ENCODE measurements around the gene BAIAP2L2. TPM values are rescaled to one million over a fixed set of nuclear protein-coding genes. Genes with fewer than 3 reads are reported as not detected.
"Not testable (repeated sequence)": the region's sequence is repeated elsewhere in the genome, so short reads cannot be mapped to it uniquely, and the experiment has no call there.

BAIAP2L2 gene
- total and polyA plus RNA-seq, 4 experiments from 2014 or later = 3.6 to 3.7 TPM; not detected in 2

DNA sequence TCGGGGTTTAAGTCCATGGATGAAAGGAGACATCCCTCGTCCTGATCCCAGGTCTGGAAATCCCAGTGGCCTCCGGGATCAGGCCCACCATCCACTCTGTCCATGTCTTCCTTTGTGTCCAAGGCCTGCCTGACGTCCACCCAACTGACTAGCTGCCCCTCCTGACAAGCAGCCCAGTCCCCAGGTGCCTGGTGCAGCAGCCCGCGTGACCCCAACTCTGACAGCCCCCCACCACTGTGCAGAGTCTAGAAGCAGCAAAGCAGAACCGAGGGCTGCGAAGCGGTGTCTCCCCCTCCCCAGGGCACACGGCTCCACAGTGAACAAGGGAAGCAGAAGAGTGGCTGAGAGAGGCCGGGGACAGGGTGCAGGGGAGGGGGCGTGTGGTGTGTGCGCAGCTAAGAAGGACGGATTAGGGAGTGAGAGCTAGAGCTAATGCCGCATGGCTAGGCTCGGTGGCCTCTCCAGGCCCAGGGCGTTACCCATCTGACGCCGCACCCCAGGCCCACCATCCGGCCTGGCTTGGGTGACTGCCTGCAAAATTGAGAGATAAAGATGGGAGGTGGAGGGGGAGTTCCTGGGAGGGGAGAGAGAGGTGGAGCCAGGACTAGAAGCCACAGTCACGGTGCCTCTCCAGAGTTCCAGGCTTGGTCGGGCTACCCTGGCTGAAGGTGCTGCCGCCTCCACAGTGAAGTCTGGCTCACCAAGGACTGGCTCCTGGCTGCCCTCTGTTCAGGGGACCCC is 16.6 kb upstream of the BAIAP2L2 start:
- no peak overlapping the region for H3K4me3 Mint-ChIP-seq
- DNase-seq = no peak
- peaks cover 6% of the 10 kb centered on the region for H3K36me3 ChIP-seq (ENCODE audit: insufficient read depth, low read length)
- no peaks in the 10 kb centered on the region for H3K9me3 ChIP-seq (ENCODE audit: control insufficient read depth in 1 of 2, low read length in 2 of 2)
- H3K4me1 Mint-ChIP-seq = peaks cover 0 to 3% (median under 1%) of the 10 kb centered on the region in 4 donors
- no peak overlapping the region for H3K27ac ChIP-seq (ENCODE audit: low read depth, low read length)
- intact Hi-C loops (cut with micrococcal nuclease) = no loop called here
- H3K4me3 ChIP-seq (ENCODE audit: low read length in 2 of 2) = no peak overlapping the region
- no peaks in the 10 kb centered on the region for H3K9me3 Mint-ChIP-seq
- no peaks in the 10 kb centered on the region for H3K27me3 Mint-ChIP-seq
- no peak overlapping the region for H3K27ac Mint-ChIP-seq
- no peaks in the 10 kb centered on the region for H3K27me3 ChIP-seq (ENCODE audit: insufficient read depth, low read length)
- ChIA-PET POLR2A (ENCODE audit: partially characterized antibody) (no interaction called here), CTCF (ENCODE audit: partially characterized antibody) (no interaction called here)
- H3K36me3 Mint-ChIP-seq = peaks cover 7 to 31% of the 10 kb centered on the region in 2 donors
- no peaks in the 10 kb centered on the region for H3K4me1 ChIP-seq (ENCODE audit: insufficient read depth, low read length)

GRCh38 chr22:38125751-38126201 is 15.3 kb upstream of the BAIAP2L2 start:
- ChIA-PET CTCF (ENCODE audit: partially characterized antibody) (no interaction called here), POLR2A (ENCODE audit: partially characterized antibody) (no interaction called here)
- peaks cover 0 to 3% (median under 1%) of the 10 kb centered on the region in 4 donors for H3K4me1 Mint-ChIP-seq
- no peaks in the 10 kb centered on the region for H3K9me3 Mint-ChIP-seq
- H3K36me3 Mint-ChIP-seq = peaks cover 5 to 25% of the 10 kb centered on the region in 2 donors
- Histone ChIP-seq H3K27ac (ENCODE audit: low read depth, low read length) (no peak overlapping the region), H3K9me3 (ENCODE audit: control insufficient read depth in 1 of 2, low read length in 2 of 2) (no peaks in the 10 kb centered on the region), H3K4me3 (ENCODE audit: low read length in 2 of 2) (no peak overlapping the region), H3K36me3 (ENCODE audit: insufficient read depth, low read length) (peaks cover 4% of the 10 kb centered on the region), H3K27me3 (ENCODE audit: insufficient read depth, low read length) (no peaks in the 10 kb centered on the region), H3K4me1 (ENCODE audit: insufficient read depth, low read length) (no peaks in the 10 kb centered on the region)
- DNase-seq = no peak
- intact Hi-C loops (cut with micrococcal nuclease) = no loop called here
- no peak overlapping the region for H3K27ac Mint-ChIP-seq
- no peak overlapping the region for H3K4me3 Mint-ChIP-seq
- H3K27me3 Mint-ChIP-seq = no peaks in the 10 kb centered on the region

DNA sequence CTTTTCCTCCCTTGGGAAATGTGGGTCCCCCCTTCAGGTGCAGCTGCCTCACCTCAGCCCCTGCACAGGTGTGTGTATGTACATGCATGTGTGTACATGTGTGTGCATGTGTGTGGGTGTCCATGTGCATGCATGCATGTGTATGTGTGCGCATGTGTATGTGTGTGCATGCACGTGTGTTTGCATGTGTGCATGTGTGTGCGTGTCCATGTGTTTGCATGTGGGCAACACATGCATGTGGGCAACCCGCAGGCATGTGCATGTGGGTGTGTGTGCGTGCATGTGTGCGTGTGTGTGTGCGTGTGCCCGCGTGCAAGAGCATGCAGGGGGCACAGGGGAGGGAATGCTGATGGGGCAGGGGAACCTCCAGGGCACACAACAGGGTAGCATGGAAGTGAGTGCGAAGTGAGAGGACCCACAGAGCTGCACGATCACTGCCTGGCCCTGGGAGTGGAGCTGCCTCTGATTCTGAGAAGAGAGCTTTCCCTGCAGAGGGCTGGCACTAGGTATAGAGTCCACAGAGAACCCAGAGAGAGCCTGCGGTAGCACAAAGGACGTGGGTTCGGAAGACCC is 14.6 kb upstream of the BAIAP2L2 start:
- no peak for DNase-seq
- Mint-ChIP-seq H3K4me1 (peaks cover 0 to 3% (median under 1%) of the 10 kb centered on the region in 4 donors), H3K27me3 (no peaks in the 10 kb centered on the region), H3K9me3 (no peaks in the 10 kb centered on the region), H3K27ac (peak overlapping the region in 2 of 7 donors; percentile 17 to 36), H3K4me3 (no peak overlapping the region), H3K36me3 (peaks cover 5 to 25% of the 10 kb centered on the region in 2 donors)
- ChIA-PET CTCF (ENCODE audit: partially characterized antibody) (interaction anchor here (1.0 kb wide), 1 partner anchor 24 kb away, joined by 3 read pairs; no protein-coding TSS in a partner anchor), POLR2A (ENCODE audit: partially characterized antibody) (no interaction called here)
- Histone ChIP-seq H3K27me3 (ENCODE audit: insufficient read depth, low read length) (no peaks in the 10 kb centered on the region), H3K9me3 (ENCODE audit: control insufficient read depth in 1 of 2, low read length in 2 of 2) (no peaks in the 10 kb centered on the region), H3K36me3 (ENCODE audit: insufficient read depth, low read length) (peaks cover 4% of the 10 kb centered on the region), H3K4me1 (ENCODE audit: insufficient read depth, low read length) (no peaks in the 10 kb centered on the region), H3K27ac (ENCODE audit: low read depth, low read length) (no peak overlapping the region), H3K4me3 (ENCODE audit: low read length in 2 of 2) (no peak overlapping the region)
- intact Hi-C loops (cut with micrococcal nuclease) = no loop called here

DNA sequence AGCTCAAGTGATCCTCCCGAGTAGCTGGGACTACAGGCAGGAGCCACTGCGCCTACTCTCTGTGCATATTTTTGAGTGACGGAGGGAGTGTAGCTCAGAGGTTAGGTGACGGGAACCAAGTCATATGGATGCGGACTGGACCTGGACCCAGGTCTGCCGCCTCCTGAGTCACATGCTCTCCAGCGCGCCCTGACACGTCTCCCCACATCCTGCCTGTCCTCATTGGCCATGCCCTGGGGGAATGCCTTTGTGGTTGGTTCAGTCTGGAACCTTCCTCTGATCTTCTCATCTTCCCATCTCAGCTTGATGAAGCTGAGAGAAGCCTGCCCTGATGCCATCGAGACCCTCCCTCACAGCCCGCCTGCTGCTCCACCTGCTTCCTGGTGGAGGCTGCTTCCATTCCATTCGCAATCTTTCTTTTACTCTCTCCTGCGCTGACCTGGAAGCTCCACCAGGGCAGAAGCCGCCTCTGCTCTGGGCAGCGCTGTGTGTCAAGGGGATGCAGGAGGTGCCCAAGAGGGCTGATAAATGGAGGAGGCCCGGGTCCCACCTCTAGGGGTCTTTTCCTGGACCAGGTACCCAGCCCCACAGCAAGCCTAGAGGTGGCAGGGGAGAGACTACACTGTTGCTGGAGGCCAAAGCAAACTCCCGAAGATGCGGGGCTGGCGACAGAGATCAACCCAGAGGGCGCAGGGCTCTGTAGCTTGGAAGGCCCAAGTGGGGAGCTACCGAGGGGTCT is 13.9 kb upstream of the BAIAP2L2 start:
- Histone ChIP-seq H3K9me3 (ENCODE audit: control insufficient read depth in 1 of 2, low read length in 2 of 2) (no peaks in the 10 kb centered on the region), H3K27ac (ENCODE audit: low read depth, low read length) (no peak overlapping the region), H3K4me1 (ENCODE audit: insufficient read depth, low read length) (no peaks in the 10 kb centered on the region), H3K36me3 (ENCODE audit: insufficient read depth, low read length) (peaks cover 4% of the 10 kb centered on the region), H3K27me3 (ENCODE audit: insufficient read depth, low read length) (no peaks in the 10 kb centered on the region), H3K4me3 (ENCODE audit: low read length in 2 of 2) (no peak overlapping the region)
- H3K27me3 Mint-ChIP-seq = no peaks in the 10 kb centered on the region
- H3K9me3 Mint-ChIP-seq = no peaks in the 10 kb centered on the region
- peak overlapping the region in 1 of 7 donors; percentile 41 for H3K27ac Mint-ChIP-seq
- H3K36me3 Mint-ChIP-seq = peaks cover 5 to 24% of the 10 kb centered on the region in 2 donors
- CTCF ChIA-PET (ENCODE audit: partially characterized antibody) = interaction anchor here (0.7 to 1.2 kb wide), 3 partner anchors 10 to 23 kb away, joined by 3 read pairs; no protein-coding TSS in a partner anchor
- no peak overlapping the region for H3K4me3 Mint-ChIP-seq
- intact Hi-C loops (cut with micrococcal nuclease) = no loop called here
- H3K4me1 Mint-ChIP-seq = peaks cover 0 to 3% (median under 1%) of the 10 kb centered on the region in 4 donors
- DNase-seq = no peak
- POLR2A ChIA-PET (ENCODE audit: partially characterized antibody) = no interaction called here

- Histone ChIP-seq H3K4me1 (ENCODE audit: insufficient read depth, low read length) (no peaks in the 10 kb centered on the region), H3K27me3 (ENCODE audit: insufficient read depth, low read length) (no peaks in the 10 kb centered on the region), H3K4me3 (ENCODE audit: low read length in 2 of 2) (no peak overlapping the region), H3K36me3 (ENCODE audit: insufficient read depth, low read length) (no peaks in the 10 kb centered on the region), H3K27ac (ENCODE audit: low read depth, low read length) (no peak overlapping the region), H3K9me3 (ENCODE audit: control insufficient read depth in 1 of 2, low read length in 2 of 2) (no peaks in the 10 kb centered on the region)
- H3K9me3 Mint-ChIP-seq = no peaks in the 10 kb centered on the region
- no peak for DNase-seq
- no peak overlapping the region for H3K4me3 Mint-ChIP-seq
- intact Hi-C loops (cut with micrococcal nuclease) = no loop called here
- no peaks in the 10 kb centered on the region for H3K27me3 Mint-ChIP-seq
- H3K4me1 Mint-ChIP-seq = peaks cover 0 to 3% (median under 1%) of the 10 kb centered on the region in 4 donors
- ChIA-PET CTCF (ENCODE audit: partially characterized antibody) (no interaction called here), POLR2A (ENCODE audit: partially characterized antibody) (no interaction called here)
- peak overlapping the region in 1 of 7 donors; percentile 47 for H3K27ac Mint-ChIP-seq
- H3K36me3 Mint-ChIP-seq = peaks cover 9 to 21% of the 10 kb centered on the region in 2 donors
Measured at GRCh38 chr22:38122616-38123015, 12.1 kb upstream of the BAIAP2L2 start.

GRCh38 chr22:38120359-38121110 is 10.1 kb upstream of the BAIAP2L2 start:
- H3K27me3 Mint-ChIP-seq = no peaks in the 10 kb centered on the region
- no peak overlapping the region for H3K27ac ChIP-seq (ENCODE audit: low read depth, low read length)
- DNase-seq = no peak
- ChIA-PET POLR2A (ENCODE audit: partially characterized antibody) (no interaction called here), CTCF (ENCODE audit: partially characterized antibody) (no interaction called here)
- H3K36me3 Mint-ChIP-seq = peaks cover 8 to 12% of the 10 kb centered on the region in 2 donors
- H3K4me3 Mint-ChIP-seq = no peak overlapping the region
- no peak overlapping the region for H3K27ac Mint-ChIP-seq
- no peaks in the 10 kb centered on the region for H3K4me1 ChIP-seq (ENCODE audit: insufficient read depth, low read length)
- no peaks in the 10 kb centered on the region for H3K36me3 ChIP-seq (ENCODE audit: insufficient read depth, low read length)
- peaks cover 0 to 3% (median under 1%) of the 10 kb centered on the region in 4 donors for H3K4me1 Mint-ChIP-seq
- H3K4me3 ChIP-seq (ENCODE audit: low read length in 2 of 2) = no peak overlapping the region
- intact Hi-C loops (cut with micrococcal nuclease) = no loop called here
- H3K9me3 ChIP-seq (ENCODE audit: control insufficient read depth in 1 of 2, low read length in 2 of 2) = no peaks in the 10 kb centered on the region
- no peaks in the 10 kb centered on the region for H3K27me3 ChIP-seq (ENCODE audit: insufficient read depth, low read length)
- no peaks in the 10 kb centered on the region for H3K9me3 Mint-ChIP-seq

DNA sequence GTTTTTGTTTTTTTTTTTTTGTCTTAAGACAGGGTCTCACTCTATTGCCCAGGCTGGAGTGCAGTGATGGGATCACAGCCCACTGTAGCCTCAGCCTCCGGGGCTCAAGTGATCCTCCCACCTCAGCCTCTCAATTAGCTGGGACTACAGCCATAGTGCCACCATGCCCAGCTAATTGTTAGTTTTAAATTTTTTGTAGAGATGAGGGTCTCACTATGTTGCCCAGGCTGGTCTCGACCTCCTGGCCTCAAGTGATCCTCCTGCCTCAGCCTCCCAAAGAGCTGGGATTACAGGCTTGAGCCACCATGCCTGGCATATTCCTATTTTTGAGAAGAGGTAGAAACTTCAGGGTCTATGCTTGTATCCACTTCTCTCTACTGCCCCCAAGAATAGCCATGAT is 8.3 kb upstream of the BAIAP2L2 start:
- H3K27ac ChIP-seq (ENCODE audit: low read depth, low read length); H3K4me1 ChIP-seq (ENCODE audit: insufficient read depth, low read length); POLR2A ChIA-PET (ENCODE audit: partially characterized antibody); H3K27me3 Mint-ChIP-seq; H3K36me3 Mint-ChIP-seq; H3K4me1 Mint-ChIP-seq; DNase-seq; H3K9me3 Mint-ChIP-seq; H3K4me3 ChIP-seq (ENCODE audit: low read length in 2 of 2); H3K36me3 ChIP-seq (ENCODE audit: insufficient read depth, low read length); H3K27me3 ChIP-seq (ENCODE audit: insufficient read depth, low read length); H3K27ac Mint-ChIP-seq; CTCF ChIA-PET (ENCODE audit: partially characterized antibody); H3K4me3 Mint-ChIP-seq; H3K9me3 ChIP-seq (ENCODE audit: control insufficient read depth in 1 of 2, low read length in 2 of 2): not testable (repeated sequence)
- intact Hi-C loops (cut with micrococcal nuclease) = loop anchor here (10.0 kb wide), 1 partner anchor 236 kb away; no protein-coding TSS in a partner anchor
